Ishikawa (cell line): ENCODE results near the gene XXYLT1.

ENCODE experiments used
- CEBPB ChIP-seq: IDR thresholded peaks from 2 replicates; pipeline ENCODE4 v1.6.1; 2012
- CREB1 ChIP-seq: IDR thresholded peaks from 2 replicates; pipeline ENCODE4 v1.6.1; 2012; ENCODE audit warnings: low read depth
- EGR1 ChIP-seq: IDR thresholded peaks from 2 replicates; pipeline ENCODE4 v1.6.1; 2012
- EP300 ChIP-seq: IDR thresholded peaks from 2 replicates; pipeline ENCODE4 v1.6.1; 2012; ENCODE audit warnings: borderline replicate concordance
- FOXM1 ChIP-seq: IDR thresholded peaks from 2 replicates; pipeline ENCODE4 v1.6.1; 2012; ENCODE audit warnings: low read depth, borderline replicate concordance
- MAX ChIP-seq: IDR thresholded peaks from 2 replicates; pipeline ENCODE4 v1.6.1; 2012
- NFIC ChIP-seq: IDR thresholded peaks from 2 replicates; pipeline ENCODE4 v1.6.1; 2012
- RAD21 ChIP-seq: IDR thresholded peaks from 2 replicates; pipeline ENCODE4 v1.6.1; 2012; ENCODE audit warnings: low read depth
- REST ChIP-seq: IDR thresholded peaks from 2 replicates; pipeline ENCODE4 v1.6.1; 2012; ENCODE audit warnings: low read depth, mild to moderate bottlenecking
- TAF1 ChIP-seq: IDR thresholded peaks from 2 replicates; pipeline ENCODE4 v1.6.1; 2012; ENCODE audit warnings: low read depth, mild to moderate bottlenecking
- TCF12 ChIP-seq: IDR thresholded peaks from 2 replicates; pipeline ENCODE4 v1.6.1; 2012; ENCODE audit warnings: low read depth
- TEAD4 ChIP-seq: IDR thresholded peaks from 2 replicates; pipeline ENCODE4 v1.6.1; 2012
- USF1 ChIP-seq: IDR thresholded peaks from 2 replicates; pipeline ENCODE4 v1.6.1; 2012
- YY1 ChIP-seq: IDR thresholded peaks from 2 replicates; pipeline ENCODE4 v1.6.1; 2012; ENCODE audit warnings: low read depth
- ZBTB7A ChIP-seq: IDR thresholded peaks from 2 replicates; pipeline ENCODE4 v1.6.1; 2012; ENCODE audit warnings: low read depth

The XXYLT1 gene

GRCh38 chr3:195154793-195155535, 116.0 kb downstream of the XXYLT1 start:
- TF ChIP-seq CREB1, result no peak
- TF ChIP-seq YY1, result peak; percentile 26; the same call in 1 of the 2 replicates
- peak; percentile 18; the same call in 1 of the 2 replicates for TF ChIP-seq RAD21
- TF ChIP-seq CEBPB, result no peak
- TF ChIP-seq TEAD4, result 0 out of 2 replicates have a peak, but pooled peaks have one; percentile 16
- TF ChIP-seq FOXM1, result no peak
- peak; percentile 95 for TF ChIP-seq NFIC
- peak; percentile 65; the same call in 1 of the 2 replicates for TF ChIP-seq EP300
- peak; percentile 82 for TF ChIP-seq MAX
- peak; percentile 26 for TF ChIP-seq USF1
- no peak for TF ChIP-seq EGR1
- TF ChIP-seq ZBTB7A, result no peak
- no peak for TF ChIP-seq TAF1
- peak; percentile 9; the same call in 1 of the 2 replicates for TF ChIP-seq TCF12
- TF ChIP-seq REST, result no peak

GRCh38 chr3:195154111-195154791, 116.7 kb downstream of the XXYLT1 start:
- TF ChIP-seq TCF12 (no peak), CREB1 (no peak), YY1 (no peak), EP300 (no peak), USF1 (no peak), RAD21 (no peak), REST (no peak), TEAD4 (0 out of 2 replicates have a peak, but pooled peaks have one; percentile 15), TAF1 (no peak)

GRCh38 chr3:195153653-195154052, 117.3 kb downstream of the XXYLT1 start:
- TF ChIP-seq USF1 (no peak), EGR1 (no peak), TCF12 (no peak), TAF1 (no peak), RAD21 (no peak), NFIC (no peak), TEAD4 (no peak), REST (no peak), CREB1 (no peak)

GRCh38 chr3:195153130-195153529, 117.8 kb downstream of the XXYLT1 start:
- TF ChIP-seq YY1 (no peak), RAD21 (no peak), REST (no peak), CEBPB (no peak), MAX (no peak), TAF1 (no peak), TCF12 (no peak), TEAD4 (no peak), CREB1 (no peak), FOXM1 (no peak)
